ENCODE measurements around the gene NDUFB10. TPM values are rescaled to one million over a fixed set of nuclear protein-coding genes. Genes with fewer than 3 reads are reported as not detected.
"Not testable (repeated sequence)": the region's sequence is repeated elsewhere in the genome, so short reads cannot be mapped to it uniquely, and the experiment has no call there.

Gene NDUFB10
- total RNA-seq, 1 experiment from 2014 or later: 287 TPM

- POLR2A ChIA-PET: no interaction called here
- in situ Hi-C loops (cut with HindIII; ENCODE audit: low pct_unique_long_range_greater_than_20kb, low sequenced_read_pairs): no loop called here
- CTCF ChIA-PET: no interaction called here
These were observed 2.3 kb downstream of the NDUFB10 start for GRCh38 chr16:1961651-1962067.

GRCh38 chr16:1962161-1963153, 3.1 kb downstream of the NDUFB10 start:
- H3K9me3 ChIP-seq (ENCODE audit: control insufficient read depth, insufficient read depth, low read depth, low read length); in situ Hi-C loops (cut with HindIII; ENCODE audit: low pct_unique_long_range_greater_than_20kb, low sequenced_read_pairs); H3K27me3 ChIP-seq (ENCODE audit: control insufficient read depth, insufficient read depth, low read length); DNase-seq (ENCODE audit: low read depth, low spot score); POLR2A ChIA-PET; ATAC-seq; CTCF ChIA-PET; intact Hi-C loops (cut with micrococcal nuclease; ENCODE audit: unreplicated experiment): not testable (repeated sequence)
- TSS peak; percentile 95 for BruUV-seq (replicated peaks)
- Histone ChIP-seq H3K4me3 (ENCODE audit: low read depth in 2 of 2, low read length in 2 of 2) (peak overlapping the region; percentile 99), H3K27ac (ENCODE audit: low read length) (peak overlapping the region; percentile 96), H3K36me3 (ENCODE audit: control insufficient read depth, insufficient read depth, low read length) (peaks cover 11% of the 10 kb centered on the region), H3K4me1 (ENCODE audit: control insufficient read depth, insufficient read depth, low read length) (peaks cover 12% of the 10 kb centered on the region)

More at GRCh38 chr16:1961651-1962067, 2.3 kb downstream of the NDUFB10 start:
- peak overlapping the region; percentile 99 for H3K4me3 ChIP-seq (ENCODE audit: low read depth in 2 of 2, low read length in 2 of 2)
- no peak for DNase-seq (ENCODE audit: low read depth, low spot score)
- no peaks in the 10 kb centered on the region for H3K27me3 ChIP-seq (ENCODE audit: control insufficient read depth, insufficient read depth, low read length)
- H3K27ac ChIP-seq (ENCODE audit: low read length): peak overlapping the region; percentile 96; the same call in 1 of the 2 replicates
- peaks cover 11% of the 10 kb centered on the region for H3K36me3 ChIP-seq (ENCODE audit: control insufficient read depth, insufficient read depth, low read length)
- TF ChIP-seq POLR2AphosphoS5 (IDR thresholded peaks at IDR 0.05; ENCODE audit: low read depth, low read length) (peak; percentile 2; the same call in 1 of the 2 replicates), CTCF (IDR thresholded peaks at IDR 0.05) (no peak)
- BruUV-seq (replicated peaks): no TSS peak
- intact Hi-C loops (cut with micrococcal nuclease; ENCODE audit: unreplicated experiment): no loop called here
- peaks cover 12% of the 10 kb centered on the region for H3K4me1 ChIP-seq (ENCODE audit: control insufficient read depth, insufficient read depth, low read length)
- H3K9me3 ChIP-seq (ENCODE audit: control insufficient read depth, insufficient read depth, low read depth, low read length): no peaks in the 10 kb centered on the region
- peak; percentile 0; the same call in 1 of the 2 replicates for ATAC-seq

- Histone ChIP-seq H3K4me3 (ENCODE audit: low read depth in 2 of 2, low read length in 2 of 2) (peak overlapping the region; percentile 99), H3K9me3 (ENCODE audit: control insufficient read depth, insufficient read depth, low read depth, low read length) (no peaks in the 10 kb centered on the region), H3K36me3 (ENCODE audit: control insufficient read depth, insufficient read depth, low read length) (peaks cover 11% of the 10 kb centered on the region), H3K27me3 (ENCODE audit: control insufficient read depth, insufficient read depth, low read length) (no peaks in the 10 kb centered on the region), H3K4me1 (ENCODE audit: control insufficient read depth, insufficient read depth, low read length) (peaks cover 12% of the 10 kb centered on the region), H3K27ac (ENCODE audit: low read length) (peak overlapping the region; percentile 96)
- CTCF ChIA-PET: interaction anchor here (0.5 to 0.7 kb wide), 2 partner anchors 21 to 62 kb away, joined by 4 to 6 read pairs; partner anchors contain the start of gene MSRB1
- peak; percentile 2 for ATAC-seq
- in situ Hi-C loops (cut with HindIII; ENCODE audit: low pct_unique_long_range_greater_than_20kb, low sequenced_read_pairs): no loop called here
- no TSS peak for BruUV-seq (replicated peaks)
- POLR2A ChIA-PET: interaction anchor here (0.6 to 1.1 kb wide), 8 partner anchors 20 to 915 kb away, joined by 3 to 13 read pairs (median 10); partner anchors contain the start of genes GFER, NTHL1 and TSC2
- intact Hi-C loops (cut with micrococcal nuclease; ENCODE audit: unreplicated experiment): no loop called here
- TF ChIP-seq SIN3A (IDR thresholded peaks at IDR 0.05; ENCODE audit: borderline replicate concordance, insufficient read depth, low read depth, low read length) (no peak), TCF7L2 (IDR thresholded peaks at IDR 0.05; ENCODE audit: low read depth, low read length) (no peak), REST (IDR thresholded peaks at IDR 0.05; ENCODE audit: insufficient read depth in 1 of 2, low read depth in 2 of 2, low read length in 1 of 2) (no peak), CTCF (IDR thresholded peaks at IDR 0.05) (no peak; the same call in 1 of the 2 replicates), POLR2AphosphoS5 (IDR thresholded peaks at IDR 0.05; ENCODE audit: low read depth, low read length) (no peak)
- no peak for DNase-seq (ENCODE audit: low read depth, low spot score)
These were observed 4.6 kb downstream of the NDUFB10 start for GRCh38 chr16:1963806-1964505.
